ENCODE measurements around the gene MMP14.
"Not testable (repeated sequence)": the region's sequence is repeated elsewhere in the genome, so short reads cannot be mapped to it uniquely, and the experiment has no call there.

Gene MMP14

GRCh38 chr14:22813145-22813544 is 23.2 kb upstream of the MMP14 start:
- in situ Hi-C loops (cut with MboI; ENCODE audit: low sequenced_read_pairs) = no loop called here

DNA sequence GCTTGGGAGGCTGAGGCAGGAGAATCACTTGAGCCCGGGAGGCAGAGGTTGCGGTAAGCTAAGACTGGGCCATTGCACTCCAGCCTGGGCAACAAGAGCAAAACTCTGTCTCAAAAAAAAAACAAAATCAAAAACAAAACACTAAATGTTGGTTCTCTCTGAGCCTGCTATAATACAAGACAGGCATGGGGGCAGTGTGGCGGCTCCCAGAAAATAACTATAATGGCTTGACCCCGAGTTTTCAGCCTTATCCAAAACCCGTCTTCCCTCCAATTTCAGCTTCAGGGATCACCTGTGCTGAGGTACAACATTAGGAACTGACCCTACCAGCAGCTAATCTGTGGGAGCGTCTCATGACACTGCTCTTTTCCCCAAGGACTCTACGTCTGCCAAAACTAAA is 22.0 kb upstream of the MMP14 start:
- in situ Hi-C loops (cut with MboI; ENCODE audit: low sequenced_read_pairs) = no loop called here

GRCh38 chr14:22814941-22815713 is 21.3 kb upstream of the MMP14 start, which contains the start of gene SLC7A7:
Gene SLC7A7, minus strand, starts transcription at chr14:22815435. Its CDS starts 2,037 bp downstream, at chr14:22813398.
- in situ Hi-C loops (cut with MboI; ENCODE audit: low sequenced_read_pairs) = no loop called here

GRCh38 chr14:22819151-22819988 is 17.0 kb upstream of the MMP14 start:
- in situ Hi-C loops (cut with MboI; ENCODE audit: low sequenced_read_pairs) = no loop called here

DNA sequence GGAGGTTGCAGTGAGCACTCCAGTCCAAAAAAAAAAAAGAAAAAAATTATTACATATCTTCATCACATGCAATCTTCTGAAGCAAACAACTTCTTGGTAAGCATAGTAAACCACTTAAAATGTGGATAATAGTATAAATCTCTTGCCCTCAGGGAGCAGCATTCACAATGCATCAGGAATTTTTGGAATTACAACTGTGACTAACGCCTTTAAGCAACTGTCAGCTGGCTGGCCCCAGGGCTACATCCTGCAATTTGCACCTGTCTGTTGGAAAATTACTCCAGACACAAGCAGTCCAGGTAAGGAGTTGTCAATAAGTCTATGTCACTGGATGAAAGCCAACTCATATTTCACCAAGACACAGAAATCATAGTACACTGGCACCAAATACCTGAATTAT is 15.7 kb upstream of the MMP14 start:
- in situ Hi-C loops (cut with MboI; ENCODE audit: low sequenced_read_pairs) = no loop called here

- in situ Hi-C loops (cut with MboI; ENCODE audit: low sequenced_read_pairs) = no loop called here
These were observed 15.0 kb upstream of the MMP14 start for GRCh38 chr14:22821193-22822015.

- in situ Hi-C loops (cut with MboI; ENCODE audit: low sequenced_read_pairs) = no loop called here
These were observed 14.3 kb upstream of the MMP14 start for GRCh38 chr14:22822016-22822570.

- in situ Hi-C loops (cut with MboI; ENCODE audit: low sequenced_read_pairs) = no loop called here
These were observed 13.8 kb upstream of the MMP14 start for GRCh38 chr14:22822571-22823098.

DNA sequence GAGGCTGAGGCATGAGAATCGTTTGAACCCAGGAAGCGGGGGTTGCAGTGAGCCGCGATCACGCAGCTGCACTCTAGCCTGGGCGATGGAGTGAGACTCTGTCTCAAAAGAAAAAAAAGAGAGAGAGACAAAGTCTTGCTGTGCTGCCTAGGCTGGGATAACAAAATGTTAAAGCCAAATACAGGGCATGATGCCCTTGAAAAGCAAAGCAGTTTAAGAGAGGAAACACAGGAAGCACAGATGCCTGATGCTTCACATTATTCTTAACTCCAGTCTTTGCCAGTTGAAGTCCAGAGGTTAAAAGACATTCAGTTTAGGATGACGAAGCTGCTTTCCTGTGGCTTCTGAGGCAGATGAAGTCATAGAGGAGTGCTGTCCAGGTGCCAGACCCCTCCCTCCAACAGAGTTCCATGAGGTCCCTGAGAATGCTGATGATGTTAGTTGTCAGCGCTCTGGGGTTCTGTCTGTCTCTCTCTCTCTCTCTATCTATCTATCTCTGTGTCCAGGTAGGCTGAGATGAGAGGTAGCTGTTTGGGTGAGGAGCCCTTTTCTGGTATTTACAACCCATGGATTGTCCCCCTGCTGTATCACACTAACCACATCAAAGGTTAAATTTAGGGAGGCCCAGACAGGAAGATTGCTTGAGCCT is 11.6 kb upstream of the MMP14 start:
- in situ Hi-C loops (cut with MboI; ENCODE audit: low sequenced_read_pairs) = no loop called here

- in situ Hi-C loops (cut with MboI; ENCODE audit: low sequenced_read_pairs) = not testable (repeated sequence)
These were observed 7.2 kb upstream of the MMP14 start for GRCh38 chr14:22829076-22829660.

DNA sequence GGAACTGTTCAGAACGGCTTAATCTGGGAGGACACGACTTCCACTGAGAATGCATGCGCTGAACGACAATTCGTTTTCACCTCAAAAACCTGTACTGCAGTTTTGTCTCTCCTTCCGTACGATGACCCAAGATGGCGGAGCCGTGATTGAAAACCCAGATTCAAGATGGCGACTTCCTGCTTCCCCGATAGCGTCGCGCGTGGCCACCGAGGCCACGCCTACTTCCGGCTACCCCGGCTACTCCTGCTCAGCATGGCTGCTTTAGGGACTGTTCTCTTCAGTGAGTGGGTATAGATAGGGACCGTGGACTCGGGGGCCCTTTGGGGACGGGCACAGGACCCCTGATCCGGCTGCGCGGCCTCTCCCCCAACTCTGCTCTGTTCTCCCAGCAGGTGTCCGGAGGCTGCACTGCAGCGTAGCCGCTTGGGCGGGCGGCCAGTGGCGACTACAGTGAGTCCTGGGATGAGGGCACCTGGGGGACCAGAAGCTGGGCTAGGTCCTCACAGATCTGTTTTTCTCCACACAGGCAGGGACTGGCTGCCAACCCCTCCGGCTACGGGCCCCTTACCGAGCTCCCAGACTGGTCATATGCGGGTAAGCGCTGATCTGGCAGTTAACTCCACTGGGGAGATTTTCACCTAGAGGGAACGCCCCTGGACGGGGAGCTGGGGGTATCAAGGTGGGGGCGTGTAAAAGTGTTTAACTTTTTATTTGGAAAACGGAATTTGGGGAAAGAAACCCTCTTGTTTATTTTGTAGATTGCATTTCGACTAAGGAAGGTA is 6.5 kb upstream of the MMP14 start, which contains the start of gene MRPL52:
MRPL52 (plus strand) TSS at position 227 of the 782 bp plus-strand sequence; CDS start at position 253, 26 bp downstream.
- in situ Hi-C loops (cut with MboI; ENCODE audit: low sequenced_read_pairs) = no loop called here

- in situ Hi-C loops (cut with MboI; ENCODE audit: low sequenced_read_pairs) = no loop called here
These were observed 5.9 kb upstream of the MMP14 start for GRCh38 chr14:22830443-22831010.

GRCh38 chr14:22835505-22835904 is 880 bp upstream of the MMP14 start:
- in situ Hi-C loops (cut with MboI; ENCODE audit: low sequenced_read_pairs) = no loop called here

DNA sequence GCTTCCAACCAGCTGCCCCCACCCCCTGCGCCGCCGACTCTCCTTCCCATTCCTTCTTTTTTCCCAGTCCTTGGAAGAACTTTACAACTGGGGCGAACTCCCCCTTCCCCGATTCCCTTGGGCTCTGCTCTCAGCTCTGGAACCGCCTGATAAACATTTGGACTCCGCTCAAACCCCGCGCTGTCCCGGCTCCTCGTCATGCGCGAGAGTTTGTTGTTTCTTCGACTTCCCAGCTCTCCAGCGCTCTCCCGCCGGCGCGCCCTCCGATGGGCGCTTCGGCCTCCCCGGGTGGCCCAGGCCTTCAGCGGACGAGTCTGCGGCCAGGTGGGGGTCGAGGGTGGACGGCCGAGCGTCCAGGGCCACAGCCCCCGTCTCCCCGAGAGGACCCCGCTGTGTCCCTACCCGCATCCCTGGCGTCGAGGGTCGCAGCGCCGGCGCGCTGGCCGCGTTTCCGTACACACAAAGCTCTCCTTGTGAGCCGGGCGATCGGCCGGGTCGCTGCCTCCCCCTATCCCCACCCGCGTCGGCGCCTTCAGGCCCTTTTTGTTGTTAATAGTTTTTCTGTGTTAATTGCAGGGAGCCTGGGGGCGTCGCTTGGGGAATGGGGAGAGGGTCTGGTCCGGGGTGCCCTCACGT is 847 bp downstream of the MMP14 start:
- in situ Hi-C loops (cut with MboI; ENCODE audit: low sequenced_read_pairs) = no loop called here

DNA sequence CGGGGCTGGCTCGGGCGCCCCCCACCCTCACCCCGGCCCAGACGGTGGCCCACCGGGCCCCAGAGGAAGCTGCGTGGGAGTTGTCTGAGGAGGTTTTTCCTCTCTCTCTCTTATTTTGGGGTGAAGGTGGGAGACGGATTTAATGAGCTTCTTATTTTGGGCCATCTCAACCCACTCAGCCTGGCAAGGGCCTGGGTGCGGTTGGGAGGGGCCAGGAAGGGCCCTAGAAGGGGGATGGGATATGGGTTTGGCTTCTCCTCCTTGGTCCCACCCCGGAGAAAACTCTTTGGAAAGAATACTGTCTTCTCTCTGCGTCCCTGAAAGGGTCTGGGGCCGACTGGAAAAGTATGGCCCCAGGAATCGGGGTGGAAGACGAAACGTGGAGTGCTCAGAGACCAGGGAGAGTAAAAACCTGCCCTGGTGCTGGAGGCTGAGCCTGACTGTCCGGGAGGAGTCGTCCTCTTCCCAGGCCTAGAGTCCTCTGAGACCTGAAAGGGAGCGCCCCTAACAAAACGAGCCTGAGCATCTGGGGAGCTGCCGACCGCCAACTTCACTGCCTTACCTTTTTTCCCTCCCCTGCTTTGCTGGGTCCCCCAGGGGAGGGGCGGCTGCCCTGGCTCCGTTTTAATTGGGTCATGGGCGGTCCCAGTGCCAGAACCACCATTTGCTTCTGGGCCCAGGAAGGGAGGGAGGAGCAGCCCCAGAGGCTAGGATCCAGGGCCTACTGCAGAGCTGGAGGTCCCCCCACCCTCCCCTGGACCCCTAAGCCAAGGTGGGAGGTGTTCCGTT is 1.6 kb downstream of the MMP14 start:
- in situ Hi-C loops (cut with MboI; ENCODE audit: low sequenced_read_pairs) = no loop called here

- in situ Hi-C loops (cut with MboI; ENCODE audit: low sequenced_read_pairs) = no loop called here
These were observed 2.3 kb downstream of the MMP14 start for GRCh38 chr14:22838631-22839041.

- in situ Hi-C loops (cut with MboI; ENCODE audit: low sequenced_read_pairs) = no loop called here
These were observed 2.9 kb downstream of the MMP14 start for GRCh38 chr14:22839159-22839779.
